HG03135 (cell line): Measurements from ENCODE around the gene RAB30.

Source experiments
- ATAC-seq: cut with Tn5 transposase; IDR thresholded peaks from one replicate; pipeline ENCODE4 v1.9.1; 2021; ENCODE audit warnings: mild to moderate bottlenecking, moderate library complexity; ENCODE audit not compliant: unreplicated experiment

The RAB30 gene

DNA sequence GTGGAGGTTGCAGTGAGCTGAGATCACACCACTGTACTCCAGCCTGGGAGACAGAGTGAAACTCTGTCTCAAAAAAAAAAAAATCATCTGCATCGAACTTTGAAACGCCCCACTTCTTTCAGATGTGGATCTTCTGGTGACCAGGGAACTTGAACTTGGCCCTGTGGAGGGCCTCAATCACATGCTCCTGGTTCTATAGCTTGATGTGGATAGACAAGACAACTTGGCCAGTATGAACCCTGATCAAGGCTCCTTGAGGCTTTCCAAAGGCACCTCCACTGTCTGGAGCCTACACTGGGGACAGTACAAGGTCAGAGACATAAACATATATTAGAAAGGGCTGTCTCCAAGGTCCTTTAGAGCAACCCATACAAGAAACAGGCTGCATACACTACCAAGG is 30.6 kb downstream of the RAB30 start:
- no peak for ATAC-seq

DNA sequence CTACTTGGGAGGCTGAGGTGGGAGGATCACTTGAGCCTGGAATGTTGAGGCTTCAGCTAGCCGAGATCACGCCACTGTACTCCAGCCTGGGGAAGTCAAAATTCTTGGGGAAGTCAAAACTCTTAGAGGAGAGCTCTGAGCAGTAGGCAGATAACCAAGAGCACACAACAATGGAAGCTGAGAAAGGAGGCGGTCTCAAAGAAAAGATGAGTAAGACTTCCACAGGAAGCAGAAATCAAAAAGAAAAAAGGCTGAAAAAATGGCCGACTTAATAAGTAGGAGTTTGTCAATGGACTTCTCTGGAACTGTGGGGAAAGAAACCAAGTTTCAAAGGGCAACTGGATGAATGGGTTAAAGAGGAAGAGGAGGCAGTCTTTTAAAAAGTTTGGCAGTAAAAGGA is 32.1 kb downstream of the RAB30 start:
- no peak for ATAC-seq

GRCh38 chr11:83037877-83038276 is 33.8 kb downstream of the RAB30 start:
- no peak for ATAC-seq

GRCh38 chr11:83036701-83037100 is 35.0 kb downstream of the RAB30 start:
- no peak for ATAC-seq

DNA sequence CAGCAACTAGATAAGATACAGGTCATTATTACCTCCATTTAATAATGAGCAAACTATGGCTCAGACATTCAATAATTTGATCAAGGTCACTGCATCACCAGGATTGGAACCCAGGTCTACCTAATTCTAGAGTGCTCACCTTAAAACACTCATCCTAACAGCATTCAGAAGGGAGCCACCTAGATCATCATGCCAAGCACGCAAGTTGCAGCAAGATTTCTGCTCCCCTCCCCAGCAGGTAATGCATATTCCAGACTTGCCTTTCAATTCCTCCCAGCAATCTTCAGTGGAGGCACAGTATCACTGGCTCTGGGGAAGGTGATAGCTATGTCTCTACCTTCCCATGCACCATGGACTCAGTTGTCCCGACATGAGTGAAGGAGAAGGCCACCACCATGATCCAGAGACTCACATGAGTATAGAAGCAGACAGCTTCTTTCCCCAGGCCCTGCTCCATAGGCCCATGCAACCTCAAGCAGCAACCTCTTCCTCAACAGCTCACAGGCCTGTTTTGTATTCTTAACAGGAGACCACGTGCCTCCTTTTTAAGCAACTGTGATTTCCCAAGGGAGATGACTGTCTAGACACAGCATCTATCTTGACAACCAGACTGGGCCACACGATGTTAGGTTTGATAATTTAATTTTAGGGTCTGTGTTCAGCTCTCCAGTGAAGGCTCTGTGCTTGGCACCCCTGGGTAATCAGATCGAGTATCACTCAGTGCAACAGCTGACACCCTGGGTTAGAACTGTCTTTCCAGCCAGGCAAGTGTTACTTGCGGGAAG is 36.4 kb downstream of the RAB30 start:
- ATAC-seq: peak; percentile 58

- peak; percentile 32 for ATAC-seq
Observed at GRCh38 chr11:83034673-83035014, 37.1 kb downstream of the RAB30 start.

- peak; percentile 22 for ATAC-seq
Observed at GRCh38 chr11:83033972-83034672, 37.6 kb downstream of the RAB30 start.

GRCh38 chr11:83033371-83033770 is 38.3 kb downstream of the RAB30 start:
- ATAC-seq: no peak

DNA sequence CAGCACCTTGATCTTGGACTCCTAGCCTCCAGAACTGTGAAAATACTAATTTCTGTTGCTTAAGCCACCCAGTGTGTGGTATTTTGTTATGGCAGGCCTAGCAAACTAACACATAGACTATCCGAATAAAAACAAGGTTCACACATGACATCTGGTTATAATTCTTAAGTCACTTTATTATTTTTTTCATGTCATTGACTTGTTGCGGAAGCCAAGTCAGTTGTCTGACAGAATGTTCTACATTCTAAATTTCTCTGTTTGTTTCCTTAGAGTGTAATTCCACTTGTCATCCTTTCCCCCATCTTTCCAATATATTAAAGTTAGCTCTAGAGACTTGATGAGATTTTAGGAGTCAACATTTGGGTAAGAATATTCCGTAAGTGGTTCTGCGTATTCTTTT is 40.6 kb downstream of the RAB30 start:
- no peak for ATAC-seq

- no peak for ATAC-seq
Observed at GRCh38 chr11:83027794-83028193, 43.9 kb downstream of the RAB30 start.

- ATAC-seq: no peak
Observed at GRCh38 chr11:83027289-83027688, 44.4 kb downstream of the RAB30 start.

DNA sequence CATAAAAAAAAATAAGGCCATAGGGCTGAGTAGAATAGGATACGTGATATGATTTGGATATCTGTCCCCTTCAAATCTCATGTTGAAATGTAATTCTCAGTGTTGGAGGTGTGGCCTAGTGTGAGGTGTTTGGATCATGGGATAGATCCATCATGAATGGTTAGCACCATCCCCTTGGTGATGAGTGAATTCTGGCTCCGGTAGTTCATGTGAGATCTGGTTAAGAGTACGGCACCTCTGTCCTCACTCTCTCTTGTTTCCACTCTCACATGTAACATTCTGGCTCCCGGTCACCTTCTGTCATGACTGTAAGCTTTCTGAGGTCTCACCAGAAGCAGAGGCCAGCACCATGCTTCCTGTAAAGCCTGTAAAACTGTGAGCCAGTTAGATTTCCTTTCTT is 45.5 kb downstream of the RAB30 start:
- ATAC-seq: no peak

- ATAC-seq: no peak
Observed at GRCh38 chr11:83025267-83025704, 46.4 kb downstream of the RAB30 start.

GRCh38 chr11:83024270-83024854 is 47.3 kb downstream of the RAB30 start:
- ATAC-seq: no peak

DNA sequence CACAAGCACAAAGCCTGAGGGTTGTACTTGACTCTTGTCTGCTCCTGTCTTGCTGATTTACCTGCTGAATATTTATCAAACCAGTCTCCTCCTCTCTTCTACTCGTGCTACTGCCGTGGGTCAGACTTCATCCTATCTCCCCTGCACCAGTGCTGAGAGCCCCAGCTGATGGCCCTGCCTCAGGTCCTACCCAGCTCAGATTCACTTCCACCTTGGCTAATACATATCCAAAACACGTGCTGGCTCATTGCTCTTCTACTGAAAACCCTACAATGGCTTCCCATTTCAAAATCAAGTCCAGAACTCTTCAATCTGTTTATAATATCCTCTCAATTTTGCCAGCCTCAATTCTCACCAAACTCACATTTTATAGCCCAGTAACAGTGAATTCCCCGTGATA is 48.3 kb downstream of the RAB30 start:
- ATAC-seq: no peak

GRCh38 chr11:83021780-83022125 is 49.9 kb downstream of the RAB30 start:
- ATAC-seq: no peak

- no peak for ATAC-seq
Observed at GRCh38 chr11:83020942-83021779, 50.5 kb downstream of the RAB30 start.

GRCh38 chr11:83019888-83020579 is 51.7 kb downstream of the RAB30 start:
- no peak for ATAC-seq

DNA sequence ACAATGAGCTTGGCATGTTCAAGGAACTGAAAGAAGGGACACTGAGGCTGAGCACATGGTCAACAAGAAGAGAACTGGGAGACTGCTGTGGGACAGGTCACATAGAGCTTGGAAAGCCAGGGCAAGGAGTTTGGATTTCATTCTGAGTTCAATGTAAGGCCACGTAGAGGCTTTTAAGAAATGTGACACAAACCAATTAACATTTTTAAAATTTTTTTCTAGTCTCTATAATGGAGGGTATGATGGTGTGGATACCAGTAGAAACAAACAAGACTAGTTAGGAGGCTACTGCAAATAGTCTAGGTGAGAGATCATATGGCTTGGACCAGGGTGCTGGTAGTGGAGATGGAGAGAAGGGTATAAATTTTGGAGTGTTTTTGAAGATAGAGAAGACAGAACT is 56.7 kb downstream of the RAB30 start:
- no peak for ATAC-seq

- no peak for ATAC-seq
Observed at GRCh38 chr11:83012168-83013067, 59.3 kb downstream of the RAB30 start.
